NCI-H2171 (cell line): Measurements from ENCODE around the gene ARID1B.
A peak's percentile ranks its signal among the peaks of the same experiment; 100 is the strongest.

Source experiments
- DNase-seq: peaks from one replicate; lab custom pipeline; 2025; lab: John Stamatoyannopoulos, UW

ARID1B gene

DNA sequence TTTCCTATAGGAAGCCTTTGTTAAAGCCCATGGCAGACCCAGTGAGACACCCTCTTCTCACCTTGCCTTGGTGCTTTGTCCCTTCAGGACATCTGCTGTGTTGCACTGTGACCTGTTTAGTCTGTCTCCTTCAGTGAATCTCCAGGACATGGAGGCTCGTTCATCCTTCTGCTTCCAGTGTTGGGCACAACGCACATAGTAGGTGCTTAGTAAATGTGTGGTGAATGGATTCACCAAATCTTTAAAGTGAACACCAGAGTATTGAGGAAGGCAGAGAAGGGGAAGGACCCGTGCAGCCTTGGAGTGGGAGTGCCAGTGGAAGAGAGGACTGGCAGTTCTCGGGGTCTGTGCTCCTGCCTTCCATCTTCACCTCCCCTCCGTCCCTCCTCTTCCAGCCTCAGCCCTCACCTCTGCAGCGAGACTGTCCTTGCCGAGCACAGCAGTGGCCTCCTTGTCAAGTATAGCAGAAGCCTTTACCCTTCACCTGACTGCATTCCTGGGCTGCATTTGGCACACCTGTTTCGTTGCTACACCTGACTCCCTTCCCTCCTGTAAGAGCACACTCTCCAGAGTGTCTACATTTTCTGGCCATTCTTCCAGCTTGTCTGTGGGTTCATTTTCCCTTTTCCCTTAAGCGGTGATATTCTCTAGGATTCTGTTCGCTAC, 49.2 kb downstream of the ARID1B start:
- no peak for DNase-seq

DNA sequence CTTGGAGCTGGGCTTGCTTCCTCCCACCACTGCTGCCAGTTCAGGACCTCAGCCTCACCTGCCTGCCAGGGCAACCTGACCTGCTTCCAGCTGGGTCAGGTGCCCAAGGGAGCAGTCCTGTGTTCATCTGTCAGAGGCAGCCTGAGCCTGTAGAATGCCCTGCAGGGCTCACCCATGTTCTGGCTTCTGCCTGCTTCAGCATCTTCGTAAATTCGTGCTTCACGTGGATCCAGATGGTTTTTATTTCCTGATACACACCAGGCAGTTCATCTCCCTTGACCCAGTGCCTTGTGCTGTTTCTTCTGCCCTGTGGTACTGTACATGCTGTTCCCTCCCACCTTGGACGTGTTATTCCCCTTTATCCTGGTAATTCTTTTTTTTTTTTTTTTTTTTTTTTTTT, 50.2 kb downstream of the ARID1B start:
- DNase-seq = no peak

DNA sequence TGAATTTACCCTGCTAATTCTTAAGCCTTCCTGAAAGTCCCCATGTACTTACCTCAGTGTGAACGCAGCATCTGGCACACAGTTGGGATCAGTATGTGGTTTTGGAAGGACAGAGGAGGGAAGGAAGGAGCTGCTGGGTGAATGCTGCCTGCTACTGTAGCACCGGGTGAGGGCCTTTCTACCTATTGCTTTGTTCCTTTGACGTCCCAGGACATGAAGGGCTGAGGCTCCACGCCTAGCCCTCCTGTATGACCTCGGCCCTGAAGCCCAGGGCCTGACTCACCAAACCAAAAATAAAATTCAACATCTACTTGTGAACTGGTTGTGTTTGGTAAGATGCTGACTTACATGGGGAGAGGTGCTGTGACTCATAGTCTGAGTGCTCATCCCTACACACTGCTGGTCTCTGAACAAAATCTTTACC, 51.1 kb downstream of the ARID1B start:
- no peak for DNase-seq

DNA sequence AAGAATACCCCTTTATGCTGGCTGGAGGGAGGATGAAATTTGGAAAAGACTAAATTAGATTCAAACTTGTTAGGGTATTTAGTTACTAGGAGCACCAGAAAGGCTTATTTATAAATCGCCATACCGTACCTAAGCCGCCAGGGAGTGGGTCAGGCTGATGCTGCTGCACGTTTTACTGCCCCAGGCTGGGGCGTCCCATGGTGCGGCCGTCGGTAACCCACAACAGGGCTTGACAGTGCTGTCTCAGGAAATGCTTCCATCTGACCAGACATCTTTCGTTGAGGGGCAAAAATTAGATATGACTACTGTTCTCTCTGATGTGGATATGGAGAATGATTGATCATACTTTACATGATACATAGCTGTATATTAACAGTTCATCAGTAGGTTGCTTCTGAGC, 52.9 kb downstream of the ARID1B start:
- no peak for DNase-seq

DNA sequence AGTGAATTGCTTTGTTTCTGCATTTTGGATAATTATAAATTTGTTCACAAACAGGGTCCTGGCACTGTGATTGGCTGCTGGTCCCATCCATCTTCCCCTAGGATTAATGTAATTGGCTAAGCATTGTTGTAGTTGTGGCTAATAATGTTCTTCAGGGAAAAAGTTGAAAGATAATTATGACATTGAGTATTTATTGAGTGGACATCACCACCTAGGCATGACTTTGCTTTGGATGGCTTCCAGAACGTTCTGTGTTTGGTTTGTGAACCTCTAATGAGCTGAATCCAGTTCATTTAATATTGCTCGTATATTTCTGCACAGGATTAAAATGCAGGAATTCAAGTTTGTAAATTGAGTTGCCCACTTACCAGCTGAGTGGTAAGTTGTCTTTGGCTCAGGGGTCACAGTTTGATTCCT, 55.1 kb downstream of the ARID1B start:
- no peak for DNase-seq

DNA sequence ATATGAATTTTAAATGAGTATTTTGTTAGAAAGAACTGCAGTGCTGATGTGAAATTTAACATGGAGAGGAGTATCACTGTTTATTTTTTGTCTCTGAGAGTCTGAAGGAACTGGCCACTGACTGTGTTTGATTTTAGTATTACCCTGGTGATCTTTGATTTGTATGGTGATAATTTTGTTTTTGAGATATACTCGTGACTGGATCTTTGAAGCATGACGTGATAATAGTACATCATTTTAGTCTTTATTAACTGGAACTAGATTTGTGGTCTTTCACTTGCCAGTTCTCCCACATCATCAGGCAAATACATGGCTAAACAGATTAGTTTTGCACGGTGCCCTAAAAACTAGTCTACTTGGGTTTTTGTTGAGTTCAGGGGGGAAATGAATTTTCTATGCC, 55.5 kb downstream of the ARID1B start:
- no peak for DNase-seq

DNA sequence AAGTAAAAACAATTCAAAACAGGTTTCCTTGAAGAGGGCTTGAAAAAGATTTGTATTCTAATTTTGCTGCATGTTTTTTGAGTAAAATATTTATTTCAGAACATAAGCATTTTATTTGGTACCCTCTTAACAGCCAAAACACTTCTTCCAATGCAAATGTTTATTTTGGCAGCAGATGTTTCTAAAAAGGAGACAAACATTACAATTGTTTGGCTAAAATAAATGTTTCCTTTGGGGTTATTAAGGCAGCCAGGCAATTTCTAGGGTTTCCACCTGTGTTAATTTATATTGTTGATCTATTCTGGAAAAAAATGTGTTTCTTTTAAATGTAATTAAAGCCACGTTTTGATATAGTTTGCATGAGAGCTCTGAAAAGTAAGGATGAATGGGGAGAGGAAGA, 56.6 kb downstream of the ARID1B start:
- DNase-seq = no peak

DNA sequence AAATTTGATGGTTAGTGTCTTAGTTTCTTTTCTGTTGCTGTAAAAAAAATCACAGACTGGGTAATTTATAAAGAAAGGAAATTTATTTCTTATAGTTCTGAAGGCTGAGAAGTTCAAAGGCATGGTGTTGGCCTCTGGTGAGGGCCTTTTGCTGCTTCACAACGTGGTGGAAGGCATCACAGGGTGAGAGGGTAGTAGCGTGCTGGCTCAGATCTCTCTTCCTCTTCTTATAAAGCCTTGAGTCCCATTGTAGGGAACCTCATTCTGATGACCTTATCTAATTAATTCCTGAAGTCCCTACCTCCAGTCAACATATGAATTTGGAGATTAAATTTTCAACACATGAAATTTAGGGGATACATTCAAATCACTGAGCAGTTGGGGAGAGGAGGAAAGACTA, 62.0 kb downstream of the ARID1B start:
- DNase-seq = no peak

DNA sequence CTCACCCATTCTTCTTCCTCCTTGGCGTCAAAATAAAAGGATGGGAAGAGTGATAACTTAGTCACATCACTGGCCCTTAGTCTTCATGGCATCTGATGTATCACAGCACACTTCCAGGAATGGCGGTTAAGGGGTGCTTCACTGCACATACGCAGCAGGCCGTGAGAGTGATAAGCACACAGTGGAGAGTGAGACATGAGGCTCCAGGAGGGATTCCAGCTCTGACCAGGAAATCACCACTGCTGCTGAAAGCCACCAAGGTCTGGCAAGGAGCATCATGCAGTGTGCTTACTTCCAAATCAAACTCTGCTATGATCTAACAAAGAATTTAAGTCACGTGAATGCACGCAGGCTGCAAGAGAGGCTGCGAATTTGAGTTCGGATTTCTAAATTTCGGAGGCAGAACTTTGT, 62.4 kb downstream of the ARID1B start:
- DNase-seq = no peak

DNA sequence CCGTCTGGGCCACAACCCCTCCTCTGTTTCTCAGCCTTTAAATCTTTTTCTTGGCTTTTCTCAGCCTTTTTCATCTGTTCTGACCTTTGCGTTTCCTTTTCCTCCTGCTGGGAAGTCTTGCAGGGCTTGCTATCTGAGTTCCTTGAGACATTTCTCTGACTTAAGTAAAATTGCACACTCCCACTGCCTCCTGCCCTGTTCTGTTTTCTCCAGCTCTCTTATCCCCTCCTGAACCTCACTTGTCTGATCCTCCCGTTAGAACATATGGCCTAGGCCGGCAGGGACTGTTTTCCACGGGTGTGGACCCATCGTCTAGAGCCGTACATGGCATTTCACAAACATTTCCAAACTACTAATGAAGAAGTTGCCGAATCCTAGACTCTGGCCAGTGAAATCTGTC, 63.0 kb downstream of the ARID1B start:
- DNase-seq = no peak

DNA sequence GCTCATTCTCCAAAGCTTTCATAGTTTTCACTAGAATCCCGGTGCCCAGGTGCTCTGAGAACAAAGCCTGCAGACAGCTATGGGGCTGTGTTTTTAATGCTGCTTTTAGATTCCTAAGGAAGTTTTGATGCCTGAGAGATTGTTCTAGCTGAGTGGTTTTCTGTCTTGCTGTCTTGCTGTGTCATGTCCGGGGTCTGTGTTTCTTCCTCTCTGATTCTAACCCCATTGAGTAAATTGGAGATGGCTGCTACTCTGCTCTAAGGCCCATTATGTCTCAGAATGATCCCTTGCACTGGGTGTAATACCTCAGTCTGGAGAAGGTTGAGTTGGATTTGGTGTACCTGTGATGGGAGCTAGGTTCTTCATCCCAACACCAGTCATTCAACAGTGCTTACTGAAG, 63.4 kb downstream of the ARID1B start:
- no peak for DNase-seq

DNA sequence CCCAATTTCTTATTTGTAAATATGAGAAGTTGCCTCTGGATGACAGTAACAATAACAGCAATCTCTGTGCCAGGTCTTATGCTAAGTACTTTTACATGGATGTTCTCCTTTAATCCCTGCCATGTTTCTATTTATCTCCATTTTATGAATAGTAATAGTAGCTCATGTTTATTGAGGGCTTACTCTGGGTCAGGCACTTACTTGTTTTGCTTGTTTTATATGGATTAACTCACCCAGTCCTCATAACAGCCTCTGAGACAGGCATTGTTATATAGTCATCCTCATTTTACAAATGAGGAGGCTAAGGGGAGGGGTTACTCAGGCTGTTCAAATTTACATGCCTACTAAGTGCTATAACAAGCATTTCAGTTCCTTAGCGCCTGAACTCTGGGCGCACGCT, 64.3 kb downstream of the ARID1B start:
- DNase-seq = no peak

DNA sequence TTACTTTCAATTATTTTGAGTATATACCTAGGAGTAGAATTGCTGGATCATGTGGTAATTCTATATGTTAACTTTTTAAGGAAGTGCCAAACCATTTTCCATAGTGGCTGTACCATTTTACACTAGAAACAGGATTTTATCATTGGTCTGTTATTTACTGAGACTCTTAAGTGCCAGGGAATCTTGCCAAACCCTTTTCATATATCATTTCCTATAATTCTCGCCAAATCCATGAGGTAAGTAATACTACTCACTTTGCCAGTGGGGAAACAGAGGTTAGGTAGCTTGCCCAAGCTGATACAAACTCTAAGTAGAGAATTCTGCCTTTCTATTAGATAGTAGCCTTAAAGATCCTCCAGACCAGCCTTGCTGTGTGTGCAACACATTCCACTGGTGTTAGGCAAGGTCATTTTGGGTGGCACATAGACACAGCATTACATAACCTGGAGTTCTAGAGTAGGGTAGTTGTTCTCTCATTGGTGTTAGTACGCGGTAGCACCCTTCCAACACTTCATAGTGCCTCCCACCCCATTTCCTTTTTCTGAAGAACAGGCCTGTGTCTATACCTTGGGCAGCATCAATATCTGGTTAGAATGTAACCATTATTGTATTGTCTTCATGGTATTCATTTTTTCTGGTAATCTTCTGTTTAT, 65.5 kb downstream of the ARID1B start:
- DNase-seq = no peak

DNA sequence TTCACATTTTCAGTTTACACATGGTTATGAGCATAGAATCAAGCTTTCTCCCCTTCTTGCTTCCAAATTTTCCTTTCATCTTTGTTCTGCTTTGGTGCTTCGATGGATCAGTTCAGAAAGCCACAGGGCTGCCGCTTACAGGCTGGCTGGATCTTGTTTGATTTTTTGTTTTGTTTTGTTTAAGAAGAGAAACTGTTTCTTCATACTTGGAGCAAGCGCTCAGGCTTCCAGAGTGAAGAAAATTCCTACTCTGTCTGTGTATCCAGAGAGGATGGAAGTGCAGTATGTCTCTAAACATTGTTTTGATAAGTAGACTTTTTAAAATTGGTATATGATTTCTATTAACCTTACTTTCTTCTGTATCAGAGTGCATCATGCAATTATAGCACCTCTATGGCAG, 66.9 kb downstream of the ARID1B start:
- DNase-seq = no peak

DNA sequence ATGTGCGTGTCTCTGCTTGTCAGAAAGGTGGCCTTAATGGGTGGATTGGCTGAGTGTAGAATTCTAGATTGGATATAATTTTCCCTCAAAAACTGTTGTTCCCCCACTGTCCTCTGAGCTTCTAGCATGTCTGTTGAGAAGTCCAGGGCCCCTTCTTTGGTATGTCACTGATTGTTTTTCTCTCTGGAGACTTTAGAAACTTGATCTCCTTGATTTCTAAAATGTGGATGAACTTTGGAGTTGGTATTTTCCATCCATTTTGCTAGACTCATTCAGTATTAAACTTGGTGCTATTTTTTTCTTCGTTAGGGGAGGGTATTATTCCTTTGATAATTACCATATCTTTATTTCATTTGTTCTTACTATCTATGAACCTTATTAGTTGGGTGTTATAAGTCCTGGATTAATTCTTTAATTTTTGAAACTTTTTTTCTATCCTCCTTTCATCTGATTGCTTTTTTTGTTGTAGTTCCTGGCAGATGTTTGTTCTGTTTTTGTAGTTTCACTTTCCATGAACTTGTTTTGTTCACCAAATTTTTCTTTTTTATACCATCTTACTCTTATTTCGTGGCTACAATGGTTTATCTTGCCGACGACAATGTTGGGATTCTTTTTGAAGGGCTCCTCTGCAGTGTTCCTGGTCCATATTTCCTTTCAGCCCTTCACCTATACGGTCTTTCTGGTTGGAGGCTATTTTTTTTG, 68.4 kb downstream of the ARID1B start:
- DNase-seq = no peak

DNA sequence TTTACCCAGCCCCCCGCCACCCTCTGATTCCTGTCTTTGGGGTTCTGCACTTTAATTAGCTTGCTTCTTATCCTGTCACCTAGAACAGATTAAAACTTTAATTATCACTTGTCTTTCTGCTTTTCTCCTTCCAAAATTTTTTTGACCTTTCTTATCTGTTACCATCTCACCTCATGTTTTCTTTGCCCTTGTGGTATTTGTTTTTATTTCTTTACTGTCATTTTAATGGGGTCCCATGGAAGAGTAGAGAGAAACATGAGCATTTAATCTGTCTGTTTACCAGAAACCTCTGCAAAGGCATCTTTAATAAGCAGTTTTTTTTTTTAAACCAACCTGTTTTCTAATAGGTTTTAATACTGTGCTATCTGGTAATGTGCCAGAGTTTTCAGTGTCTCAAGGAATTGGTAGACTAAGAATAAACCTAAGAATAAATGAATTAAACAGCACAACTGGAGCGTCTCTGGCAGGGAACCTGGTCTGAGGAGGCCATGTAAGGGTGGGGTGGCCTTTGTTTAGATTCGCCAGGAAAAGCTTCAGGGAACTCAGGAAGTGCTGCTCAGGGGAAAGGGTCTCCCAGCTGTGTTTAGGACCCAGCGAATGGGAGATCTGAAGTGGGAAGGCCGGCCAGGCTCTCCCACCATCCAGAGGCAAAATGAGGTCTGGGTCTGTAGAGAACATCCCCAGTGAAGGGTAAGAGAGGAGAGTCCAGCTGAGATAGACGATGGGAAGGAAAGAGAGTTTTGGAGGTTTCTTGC, 69.8 kb downstream of the ARID1B start:
- DNase-seq = no peak

DNA sequence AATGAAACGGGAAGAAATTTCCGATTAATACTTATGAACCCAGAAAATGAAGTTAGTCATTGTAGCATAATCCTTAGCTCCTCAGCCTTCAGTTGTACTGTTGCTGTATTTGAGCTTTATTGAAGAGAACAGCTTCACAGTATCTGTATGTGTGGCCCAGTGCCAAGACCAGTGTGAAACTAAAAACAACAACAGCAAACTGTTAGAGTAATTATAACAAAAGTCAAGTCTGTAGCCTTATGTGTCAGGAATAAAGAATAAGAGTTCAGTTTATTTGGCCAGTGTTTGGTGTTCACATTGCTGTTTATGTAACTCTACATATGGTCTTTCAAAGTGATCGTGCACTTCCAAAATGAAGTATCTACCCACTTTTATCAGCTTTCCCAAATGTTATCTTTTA, 70.9 kb downstream of the ARID1B start:
- no peak for DNase-seq

DNA sequence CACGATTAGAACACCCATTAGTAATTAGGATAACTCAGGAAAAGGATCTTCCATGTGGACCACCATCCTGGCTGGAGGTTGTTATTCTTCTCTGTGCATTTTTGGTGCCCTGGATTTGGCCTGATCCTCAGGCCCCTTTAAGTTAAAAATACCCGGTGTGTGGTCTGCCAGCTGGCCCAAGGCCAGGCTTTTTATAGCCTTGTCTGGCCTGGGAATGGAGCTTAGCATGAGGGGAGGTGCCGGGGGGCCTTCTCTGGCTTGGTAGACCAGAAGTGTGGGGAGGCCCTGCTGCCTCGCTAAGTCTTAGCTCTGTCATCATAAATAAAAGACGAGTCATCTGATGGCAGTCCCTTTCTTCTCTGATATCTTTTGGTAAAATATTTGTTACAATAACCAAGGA, 71.4 kb downstream of the ARID1B start:
- DNase-seq = peak; percentile 3

DNA sequence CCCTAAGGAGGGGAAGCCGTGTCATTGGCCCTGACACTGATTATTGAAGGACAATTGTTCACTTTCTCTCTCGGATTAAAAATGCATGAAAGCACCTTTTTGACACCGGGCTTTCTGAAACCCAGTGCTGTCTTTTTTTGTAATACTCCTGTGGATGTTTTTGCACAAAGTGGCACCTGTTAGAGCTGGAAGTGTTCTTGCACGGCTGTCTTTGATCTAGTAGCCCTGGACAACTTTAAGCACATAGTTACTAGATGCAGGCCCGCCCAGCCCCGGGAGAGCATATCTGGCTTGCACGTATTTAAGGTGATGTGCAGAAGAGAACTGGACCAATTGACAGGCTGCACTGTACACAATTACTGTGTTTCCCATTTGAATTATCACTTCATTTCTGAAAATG, 72.6 kb downstream of the ARID1B start:
- no peak for DNase-seq

DNA sequence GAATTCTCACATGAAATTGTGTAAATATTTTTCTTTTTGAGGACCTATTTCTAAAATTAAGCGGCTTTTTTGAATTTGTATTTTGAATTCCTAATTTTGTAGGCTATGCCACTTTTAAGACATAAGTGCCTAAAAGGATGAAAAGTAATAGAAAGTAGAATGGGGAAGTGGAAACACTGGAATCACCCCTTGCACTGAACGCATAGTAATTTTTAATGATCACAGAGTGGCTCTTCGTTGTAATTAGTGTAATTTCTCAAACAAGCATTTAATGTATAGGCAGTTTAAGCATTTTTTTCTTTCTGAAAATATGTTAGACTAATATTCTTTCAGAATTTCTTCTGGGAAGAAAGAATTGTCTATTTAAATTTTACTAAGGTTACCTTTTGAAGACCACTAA, 73.2 kb downstream of the ARID1B start:
- DNase-seq = no peak

DNA sequence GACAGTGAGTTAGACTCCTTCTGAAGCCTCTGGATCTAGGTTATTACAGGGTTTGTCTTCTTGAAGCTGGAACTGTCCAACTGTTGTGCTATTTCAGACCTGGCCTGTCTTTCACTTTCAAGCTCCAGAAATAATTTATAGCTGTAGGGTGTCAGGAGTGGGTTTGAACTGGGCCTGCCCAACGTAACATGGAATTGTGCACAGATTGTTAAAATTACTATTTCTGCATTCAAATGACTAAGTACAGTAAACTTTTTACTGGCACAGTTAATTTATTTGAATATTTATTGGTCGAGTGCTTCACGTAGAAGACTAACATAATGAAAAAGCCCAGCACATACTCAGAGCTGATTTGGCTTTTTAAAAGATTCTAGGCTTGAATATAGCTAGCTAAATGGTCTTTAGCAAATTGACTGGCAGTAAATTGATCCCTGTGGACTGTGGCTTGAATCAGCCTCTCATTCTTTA, 74.3 kb downstream of the ARID1B start:
- DNase-seq = no peak

DNA sequence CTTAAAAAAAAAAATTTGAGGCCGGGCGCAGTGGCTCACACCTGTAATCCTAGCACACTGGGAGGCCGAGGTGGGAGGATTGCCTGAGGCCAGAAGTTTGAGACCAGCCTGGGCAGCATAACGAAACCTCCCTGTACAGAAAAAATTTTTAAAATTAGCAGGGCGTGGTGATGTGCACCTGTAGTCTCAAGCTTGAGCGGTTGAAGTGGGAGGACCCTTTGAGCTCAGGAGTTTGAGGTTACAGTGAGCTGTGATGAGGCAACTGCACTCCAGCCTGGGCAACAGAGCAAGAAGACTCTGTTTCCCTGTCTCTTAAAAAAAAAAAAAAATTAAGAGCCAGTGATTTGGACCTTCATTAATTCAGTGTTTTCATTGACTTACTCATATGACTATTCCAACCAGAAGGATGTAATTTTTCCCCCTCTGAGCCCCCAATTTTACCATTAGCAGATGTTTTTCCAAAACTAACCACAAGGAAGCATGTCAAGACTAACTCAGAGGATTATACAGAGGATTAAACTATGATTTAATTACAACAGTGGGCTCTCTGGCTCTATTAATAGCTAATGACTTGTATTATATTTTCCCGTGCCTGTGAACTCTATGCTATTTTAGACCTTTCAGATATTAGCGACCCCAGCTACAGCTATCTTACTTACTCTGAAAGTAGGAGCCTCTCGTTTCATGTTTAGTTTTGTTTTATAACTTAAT, 75.1 kb downstream of the ARID1B start:
- no peak for DNase-seq
